ENCODE measurements around the gene RBBP6.

RBBP6 gene

DNA sequence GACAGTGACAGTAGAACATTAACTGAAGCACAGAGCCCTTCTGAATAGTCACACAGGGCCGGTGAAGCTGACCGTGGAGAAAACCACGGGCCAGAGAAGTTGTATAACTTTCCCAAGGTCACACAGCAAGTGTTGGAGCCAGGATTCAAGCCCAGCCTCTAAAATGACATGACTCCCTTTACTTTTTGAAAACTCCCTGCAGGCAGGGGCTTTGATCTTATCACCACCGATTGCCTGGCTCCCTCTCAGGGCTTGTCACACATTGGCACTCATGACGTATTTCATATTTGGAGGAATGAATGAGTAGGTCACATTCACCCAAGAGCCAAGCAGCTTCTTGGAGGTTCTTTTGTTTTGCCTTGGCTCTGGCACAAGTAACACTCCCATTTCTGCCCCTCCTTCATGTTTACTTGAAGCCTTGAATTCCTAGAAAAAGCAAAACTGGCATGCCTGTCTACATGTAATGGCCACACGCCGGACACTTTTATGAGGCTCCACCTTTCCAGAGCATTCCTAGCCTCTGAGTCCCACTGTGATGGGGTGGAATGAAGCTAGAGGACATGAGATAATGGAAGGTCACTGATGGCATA, 13.3 kb upstream of the RBBP6 start:
- no peak for DNase-seq

DNA sequence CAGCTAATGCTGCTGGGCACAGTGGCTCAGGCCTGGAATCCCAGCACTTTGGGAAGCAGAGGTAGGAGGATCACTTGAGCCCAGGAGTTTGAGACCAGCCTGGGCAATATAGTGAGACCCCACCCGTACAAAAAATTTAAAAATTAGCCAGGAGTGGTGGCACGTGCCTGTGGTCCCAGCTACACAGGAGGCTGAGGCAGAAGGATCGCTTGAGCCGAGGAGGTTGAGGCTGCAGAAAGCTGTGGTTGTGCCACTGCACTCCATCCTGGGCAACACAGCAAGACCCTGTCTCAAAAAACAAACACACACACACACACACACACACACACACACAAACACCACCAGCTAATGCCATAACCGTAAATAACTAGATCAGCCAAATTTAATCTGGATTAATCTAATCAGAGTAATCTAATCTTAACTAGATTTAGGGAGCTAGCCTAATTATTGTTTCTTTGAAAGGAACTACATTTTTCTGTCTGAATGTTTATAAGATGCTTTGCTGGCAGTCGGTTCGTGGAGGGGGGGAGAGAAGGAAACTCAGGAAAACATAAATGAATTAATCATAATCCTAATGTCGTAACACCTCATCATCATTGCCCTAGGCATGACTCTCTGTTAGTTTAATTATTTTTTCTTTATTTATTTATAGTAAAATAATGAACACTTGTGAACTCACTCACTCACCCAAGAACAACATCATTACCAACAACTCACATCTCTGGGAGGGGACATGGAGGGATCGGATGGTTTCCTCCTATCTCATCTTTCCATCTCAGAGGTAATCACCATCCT, 12.5 kb upstream of the RBBP6 start:
- DNase-seq: no peak

DNA sequence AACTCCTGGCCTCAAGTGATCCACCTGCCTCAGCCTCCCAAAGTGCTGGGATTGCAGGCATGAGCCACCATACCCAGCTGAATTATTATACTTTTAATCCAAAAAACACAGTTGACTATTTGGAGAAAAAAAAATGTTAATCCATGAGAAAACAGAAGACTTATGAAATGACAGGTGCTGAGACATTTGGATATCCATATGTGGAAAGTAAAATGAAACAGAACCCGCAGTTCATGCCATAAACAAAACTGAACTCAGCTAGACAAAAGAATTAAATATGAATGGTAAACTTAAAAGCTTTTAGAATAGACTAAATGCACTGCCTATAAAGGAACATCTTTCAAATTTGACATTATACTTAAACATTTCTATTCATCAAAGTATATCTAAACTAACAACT, 8.2 kb upstream of the RBBP6 start:
- DNase-seq: no peak

DNA sequence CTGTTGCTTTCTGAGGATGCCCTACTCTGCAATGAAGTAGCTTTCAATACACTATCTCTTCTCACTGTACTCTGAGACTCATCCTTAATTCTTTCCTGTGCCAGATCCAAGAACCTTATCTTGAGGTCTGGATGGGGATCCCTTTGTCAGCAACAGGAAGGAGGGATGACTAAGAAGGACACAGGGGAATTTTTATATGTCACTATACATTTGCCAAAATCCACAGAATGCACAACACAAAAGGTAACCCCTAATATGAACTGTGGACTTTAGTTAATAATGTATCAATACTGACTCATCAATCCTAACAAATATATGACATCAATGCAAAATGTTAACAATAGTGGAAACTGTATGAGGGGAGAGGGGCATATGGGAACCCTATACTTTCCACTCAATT, 4.7 kb upstream of the RBBP6 start:
- no peak for DNase-seq

DNA sequence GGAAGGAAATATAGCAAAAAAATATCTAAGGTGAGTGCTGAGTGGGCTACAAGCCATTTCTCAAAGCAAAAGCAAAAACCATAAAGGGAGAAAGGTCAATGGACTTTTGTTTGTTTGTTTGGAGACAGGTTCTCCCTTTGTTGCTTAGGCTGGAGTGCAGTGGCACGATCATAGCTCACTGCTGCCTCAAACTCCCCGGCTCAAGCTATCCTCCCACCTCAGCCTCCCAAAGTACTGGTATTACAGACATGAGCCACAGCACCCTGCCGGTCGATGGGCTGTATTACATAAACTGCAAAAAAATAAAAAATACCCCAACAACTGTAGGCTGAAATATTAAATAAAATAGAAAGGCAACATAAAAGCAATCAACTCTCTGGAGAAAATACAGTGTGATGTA, 3.5 kb upstream of the RBBP6 start:
- no peak for DNase-seq

DNA sequence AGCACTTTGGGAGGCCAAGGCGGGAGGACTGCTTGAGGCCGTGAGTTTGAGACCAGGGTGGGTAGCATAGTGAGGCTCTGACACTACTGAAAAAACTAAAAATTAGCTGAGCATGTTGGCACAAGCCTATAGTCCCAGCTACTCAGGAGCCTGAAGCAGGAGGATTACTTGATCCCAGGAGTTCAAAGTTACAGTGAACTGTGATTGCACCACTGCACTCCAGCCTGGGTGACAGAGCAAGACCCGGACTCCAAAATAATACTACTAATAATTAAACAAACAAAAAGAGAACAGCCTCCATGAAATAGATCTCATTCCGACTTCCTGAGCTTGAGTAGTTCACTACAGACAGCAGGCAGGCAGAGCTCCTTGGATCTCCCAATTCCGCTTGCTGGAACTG, 2.7 kb upstream of the RBBP6 start:
- DNase-seq: no peak

DNA sequence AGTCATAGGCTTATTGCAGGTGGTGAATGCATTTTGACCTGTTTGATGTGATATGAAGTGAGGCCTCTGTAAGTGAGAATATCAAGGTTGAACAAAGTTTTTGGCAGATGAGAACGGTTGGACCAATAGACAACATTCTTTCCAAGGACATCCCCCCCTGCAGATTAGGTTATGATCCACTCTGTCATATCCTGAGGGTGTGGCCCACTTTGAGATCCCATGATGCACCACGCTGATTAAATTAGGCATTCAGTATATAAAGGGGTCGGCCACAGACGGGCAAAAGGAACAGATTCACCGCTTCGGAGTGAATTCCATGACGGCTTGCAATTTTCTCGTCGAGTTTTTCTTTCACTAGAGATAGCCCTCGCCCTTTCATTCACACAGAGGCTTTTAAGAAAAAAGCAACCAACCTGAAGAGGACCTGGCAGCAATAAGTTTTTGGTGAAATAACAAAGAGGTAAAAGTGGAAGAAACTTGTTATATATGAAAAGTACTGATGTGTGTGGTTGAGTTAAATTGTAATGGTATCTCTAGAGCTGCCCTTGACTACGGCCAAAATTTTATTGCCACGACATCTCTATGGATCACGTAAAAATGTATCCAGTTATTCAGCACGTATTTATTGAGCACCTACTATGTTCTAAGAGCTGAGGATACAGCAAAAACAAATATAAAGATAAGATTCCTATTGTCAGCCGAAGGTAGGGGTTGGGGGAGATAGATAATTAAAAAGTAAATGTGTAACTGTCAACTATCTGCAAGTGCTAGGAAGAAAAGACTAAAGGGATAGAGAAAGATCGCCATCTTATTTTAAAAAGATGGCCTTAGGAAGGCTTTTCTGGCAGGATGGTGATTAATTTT, 1.7 kb upstream of the RBBP6 start:
- DNase-seq: no peak

DNA sequence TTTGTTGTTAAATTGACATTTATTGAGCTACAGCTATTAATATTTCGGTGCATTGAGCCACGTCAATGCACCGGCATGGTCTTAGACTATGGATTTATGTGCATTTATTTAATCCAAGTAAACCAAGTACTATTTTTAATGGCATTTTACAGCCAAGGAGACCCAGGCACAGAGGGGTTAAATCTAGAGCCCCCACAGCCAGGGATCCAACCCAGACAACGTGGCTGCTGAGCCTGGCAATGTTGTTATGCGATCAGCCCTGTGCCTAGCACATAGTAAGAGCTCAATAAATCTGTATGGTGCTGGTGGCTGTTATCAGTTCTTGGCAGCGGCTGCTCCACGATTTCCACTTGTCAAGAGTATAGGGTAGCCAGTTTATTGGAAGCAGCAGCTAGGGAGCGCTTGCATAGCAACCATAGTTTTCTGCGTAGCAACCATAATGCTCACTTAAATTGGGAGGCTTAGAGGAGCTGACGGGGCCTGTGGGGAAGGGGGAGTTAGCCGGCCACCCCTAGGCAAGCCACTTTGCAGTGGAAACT, 541 bp upstream of the RBBP6 start:
- peak; percentile 56 for DNase-seq

DNA sequence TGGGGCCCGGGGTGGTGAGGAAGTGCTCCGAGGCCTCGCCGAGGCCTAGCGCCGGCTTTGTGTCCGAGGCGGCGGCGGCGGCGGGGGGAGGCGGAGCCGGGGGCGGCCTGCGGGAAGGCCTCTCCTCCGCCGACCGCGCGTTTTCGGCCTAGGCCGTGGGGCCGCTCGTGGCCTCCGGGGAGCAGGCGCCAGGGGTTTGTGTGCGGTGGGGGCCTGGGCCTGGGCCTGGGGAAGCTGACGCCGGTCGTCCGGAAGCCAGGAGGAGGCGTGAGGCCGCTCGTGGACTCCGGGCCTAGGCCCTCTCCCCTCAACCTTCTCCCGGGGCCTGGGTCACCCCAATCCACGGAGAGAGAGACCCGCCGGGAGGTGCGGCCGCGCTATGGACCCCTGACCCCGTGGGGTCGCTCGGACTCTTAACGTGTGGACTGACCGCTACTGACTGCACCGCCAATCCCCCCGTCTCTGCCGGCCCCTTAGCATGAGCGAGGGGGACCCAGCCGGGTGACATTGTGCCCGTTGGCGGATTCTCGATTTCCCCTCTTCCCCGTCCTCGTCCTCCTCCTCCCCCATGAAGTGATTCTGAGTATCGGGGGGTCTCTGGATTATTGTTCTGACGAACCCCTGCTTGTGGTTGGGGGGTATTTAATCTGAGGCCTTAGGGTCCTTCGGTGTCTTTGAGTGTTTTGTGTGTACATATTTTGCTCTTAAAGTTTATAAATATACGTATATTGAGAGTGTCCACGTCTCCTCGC, 660 bp downstream of the RBBP6 start:
- no peak for DNase-seq

DNA sequence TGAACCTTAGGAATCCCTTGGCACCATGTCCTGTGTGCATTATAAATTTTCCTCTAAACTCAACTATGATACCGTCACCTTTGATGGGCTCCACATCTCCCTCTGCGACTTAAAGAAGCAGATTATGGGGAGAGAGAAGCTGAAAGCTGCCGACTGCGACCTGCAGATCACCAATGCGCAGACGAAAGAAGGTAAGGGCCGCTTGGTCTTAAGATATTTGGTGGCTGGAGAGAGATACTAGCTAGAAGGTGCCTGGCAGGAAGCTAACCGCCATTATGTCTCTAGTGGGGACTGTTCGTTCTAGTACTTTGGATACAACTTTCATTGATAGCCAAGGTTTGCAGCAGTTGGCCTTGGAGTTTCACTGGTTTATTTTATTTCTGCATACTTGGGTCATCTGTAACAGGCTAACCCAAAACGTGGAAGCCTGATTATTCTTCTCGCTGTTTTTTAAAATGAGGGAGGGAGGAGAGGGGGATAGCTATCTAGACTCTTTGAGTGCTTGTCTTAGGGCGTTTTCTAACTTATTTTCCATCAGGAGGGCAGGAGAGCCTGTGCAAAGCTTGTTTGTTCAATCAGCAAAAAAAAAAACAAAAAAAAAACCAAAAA, 1.3 kb downstream of the RBBP6 start:
- DNase-seq: no peak

DNA sequence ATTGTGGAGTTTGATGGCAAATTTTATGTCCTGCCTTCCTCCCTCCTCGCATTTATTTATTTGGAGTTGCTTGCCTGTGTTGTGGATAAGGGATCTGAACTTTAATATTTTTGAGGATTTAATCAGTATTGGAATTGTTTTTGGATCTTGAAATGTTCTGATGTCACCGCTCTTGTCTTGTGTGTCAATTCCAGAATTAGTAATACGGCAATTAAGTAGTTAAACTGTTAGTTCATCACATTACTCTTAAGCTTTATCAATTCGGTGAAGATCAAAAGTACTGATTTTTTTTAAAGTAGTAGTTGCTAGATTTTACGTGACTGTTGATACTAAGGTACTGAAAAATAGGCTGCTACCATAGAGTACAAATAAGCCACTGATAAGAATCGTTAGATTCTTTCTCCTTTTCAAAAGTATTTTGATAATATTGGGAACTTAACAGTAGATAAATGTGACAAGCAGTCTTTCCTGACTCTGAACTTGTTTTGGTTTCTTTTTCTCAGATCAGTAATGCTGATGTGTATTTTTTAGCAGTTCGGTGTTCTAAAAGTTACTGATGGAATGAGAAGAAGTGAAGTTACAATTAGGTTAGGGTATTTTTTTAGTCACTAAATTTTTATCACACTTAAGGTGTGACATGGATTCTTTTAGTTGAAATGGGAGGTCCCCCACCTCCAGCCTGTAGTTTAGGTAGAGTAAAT, 2.0 kb downstream of the RBBP6 start:
- DNase-seq: no peak

DNA sequence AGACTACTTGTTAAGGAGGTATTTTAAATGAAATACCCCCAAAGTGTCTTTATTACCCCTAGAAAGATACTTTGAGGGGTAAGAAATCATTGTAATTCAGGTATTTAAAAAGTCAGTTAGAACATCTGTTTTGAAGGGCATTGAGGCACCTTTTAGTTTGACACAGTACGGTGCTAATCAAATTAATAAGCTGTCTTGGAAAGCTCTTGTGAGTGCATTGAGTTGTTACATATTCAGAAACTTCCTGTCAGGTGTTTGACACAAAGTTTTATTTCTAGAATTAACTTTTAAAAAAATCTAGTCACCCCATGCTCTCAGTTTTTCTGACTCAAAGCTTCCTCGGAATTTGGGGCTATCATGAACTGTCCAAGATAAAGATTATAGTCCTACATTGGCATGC, 4.6 kb downstream of the RBBP6 start:
- no peak for DNase-seq

DNA sequence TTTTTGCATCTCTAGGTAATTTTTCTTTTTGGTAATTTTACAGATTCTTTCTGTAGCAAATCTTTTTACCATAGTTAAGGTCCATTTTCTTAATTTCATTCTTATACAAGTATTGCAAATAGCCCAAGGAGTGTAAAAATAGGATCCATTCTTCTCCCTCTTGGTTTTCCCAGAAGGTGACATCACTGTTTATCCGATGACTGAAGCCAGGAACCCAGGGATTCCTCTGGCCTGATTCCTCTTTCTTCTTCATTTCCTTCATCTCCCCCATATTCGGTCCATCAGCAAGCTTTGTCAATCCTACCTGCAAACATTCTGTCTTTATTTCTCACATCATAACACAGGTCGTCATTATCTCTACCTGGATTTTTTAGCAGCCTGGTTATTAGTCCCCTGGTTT, 5.3 kb downstream of the RBBP6 start:
- DNase-seq: no peak

DNA sequence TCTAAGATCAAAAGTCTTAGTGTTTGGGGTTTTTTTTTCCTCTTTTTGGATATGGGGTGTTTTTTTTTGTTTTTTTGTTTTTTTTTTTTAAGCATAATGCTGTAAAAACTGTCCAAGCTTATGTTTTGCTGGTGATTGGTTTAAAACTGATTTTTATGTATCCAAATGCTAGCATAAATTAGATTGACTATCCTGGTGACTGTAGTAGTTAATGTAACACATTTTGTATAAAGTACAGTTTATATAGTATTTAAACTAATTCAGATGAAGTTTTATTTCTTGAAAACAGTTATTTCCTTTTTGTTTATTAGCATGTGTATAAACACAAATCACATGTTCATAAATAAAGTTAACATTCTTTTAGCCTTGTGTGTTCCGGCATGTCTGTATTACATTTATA, 10.9 kb downstream of the RBBP6 start:
- no peak for DNase-seq

DNA sequence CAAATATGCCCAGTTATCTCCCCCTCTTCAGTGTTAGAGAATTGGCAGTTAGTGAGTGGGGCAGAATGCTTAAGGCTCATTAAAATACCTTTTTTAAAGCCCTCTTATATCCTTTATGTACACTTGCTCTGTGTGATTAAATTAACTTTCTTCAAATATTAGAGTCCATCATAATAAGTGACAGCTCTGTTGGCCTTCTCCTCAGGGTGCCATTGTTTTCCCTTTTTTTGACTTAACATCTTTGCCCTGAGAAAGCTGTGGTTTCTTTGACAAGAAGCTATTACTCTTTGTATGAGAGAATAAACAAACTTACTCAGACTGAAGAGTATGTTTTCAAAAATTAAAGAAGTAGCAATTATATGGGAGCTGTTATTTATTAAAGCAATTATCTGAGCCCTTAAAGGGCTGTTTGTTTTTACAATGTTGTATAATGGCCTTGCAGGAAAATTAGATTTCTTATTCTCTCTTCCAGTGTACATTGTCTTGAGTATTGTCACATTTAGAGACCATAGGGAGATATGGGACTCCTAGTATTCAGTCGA, 13.4 kb downstream of the RBBP6 start:
- DNase-seq: no peak

DNA sequence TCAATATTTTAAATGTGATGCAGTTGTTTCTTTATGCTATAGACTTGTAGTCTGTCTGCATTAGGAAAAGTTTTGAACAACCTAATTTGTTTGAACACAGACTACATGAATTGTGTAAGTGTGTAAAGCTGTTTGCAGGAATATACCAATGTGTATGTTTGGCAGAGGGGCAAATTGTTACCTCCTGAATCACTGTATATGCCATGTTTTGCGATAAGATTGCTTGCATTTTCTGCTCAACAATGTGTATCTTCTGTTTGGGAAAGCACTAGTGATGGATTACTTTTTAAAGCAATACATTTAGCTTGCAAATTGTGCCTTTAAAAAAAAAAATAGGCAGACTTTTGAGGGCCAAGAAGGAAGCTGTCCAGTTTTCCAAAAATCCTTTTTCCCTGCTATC, 14.6 kb downstream of the RBBP6 start:
- DNase-seq: no peak

DNA sequence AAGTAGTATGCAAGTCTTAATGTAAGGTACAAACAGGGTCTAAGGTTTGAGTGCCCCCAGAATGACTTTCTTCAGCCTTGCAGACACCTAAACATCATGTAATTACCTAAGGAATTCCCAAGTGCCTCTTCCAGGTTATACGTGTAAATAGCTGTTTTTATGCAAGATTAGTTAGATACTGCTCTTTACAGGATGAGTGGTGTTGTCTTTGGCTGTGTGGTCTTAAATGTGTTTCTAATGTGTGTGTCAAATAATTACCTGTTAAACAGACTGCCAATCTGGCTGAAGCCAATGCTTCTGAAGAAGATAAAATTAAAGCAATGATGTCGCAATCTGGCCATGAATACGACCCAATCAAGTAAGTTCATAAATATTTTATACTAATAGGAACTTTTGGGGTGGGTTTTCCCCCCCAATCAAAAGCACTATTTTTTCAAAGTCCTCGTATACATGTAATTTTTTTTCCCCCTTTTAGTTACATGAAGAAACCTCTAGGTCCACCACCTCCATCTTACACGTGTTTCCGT, 16.0 kb downstream of the RBBP6 start:
- no peak for DNase-seq

DNA sequence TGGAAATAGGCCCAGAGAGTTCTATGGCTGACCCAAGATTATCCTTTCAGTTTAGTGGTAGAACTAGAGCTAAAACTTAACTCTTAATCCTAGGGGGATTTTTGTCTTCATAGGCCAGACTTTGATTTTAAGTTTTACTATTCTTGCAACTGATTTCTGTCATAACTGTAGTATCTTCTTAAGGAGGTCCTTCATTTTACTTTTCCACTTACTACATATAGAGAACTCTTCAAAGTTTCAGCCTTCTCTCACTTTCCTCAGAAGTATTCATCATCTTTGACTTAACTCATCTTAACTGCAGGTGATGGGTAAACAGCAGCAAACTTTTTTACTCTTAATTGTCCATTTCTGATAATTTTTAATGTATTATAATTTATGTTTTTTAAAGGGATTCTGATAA, 23.4 kb downstream of the RBBP6 start:
- DNase-seq: no peak

DNA sequence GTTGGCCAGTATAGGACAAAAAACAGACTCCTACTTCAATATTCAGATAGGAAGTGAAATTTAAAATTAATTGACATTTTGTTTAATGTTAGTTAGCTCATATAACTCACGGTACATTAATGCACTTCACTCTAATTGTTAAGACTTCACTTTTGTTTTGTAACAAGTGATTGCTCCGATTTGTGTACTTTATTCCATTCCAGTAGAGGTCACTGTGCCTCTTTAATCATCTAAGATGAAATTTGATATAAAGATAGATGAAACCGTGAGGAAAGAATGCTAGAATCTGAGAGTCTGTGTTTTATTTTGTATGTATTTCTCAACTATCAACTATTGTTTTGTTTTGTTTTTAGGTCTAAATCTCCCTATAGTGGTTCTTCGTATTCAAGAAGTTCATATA, 29.0 kb downstream of the RBBP6 start:
- DNase-seq: no peak

DNA sequence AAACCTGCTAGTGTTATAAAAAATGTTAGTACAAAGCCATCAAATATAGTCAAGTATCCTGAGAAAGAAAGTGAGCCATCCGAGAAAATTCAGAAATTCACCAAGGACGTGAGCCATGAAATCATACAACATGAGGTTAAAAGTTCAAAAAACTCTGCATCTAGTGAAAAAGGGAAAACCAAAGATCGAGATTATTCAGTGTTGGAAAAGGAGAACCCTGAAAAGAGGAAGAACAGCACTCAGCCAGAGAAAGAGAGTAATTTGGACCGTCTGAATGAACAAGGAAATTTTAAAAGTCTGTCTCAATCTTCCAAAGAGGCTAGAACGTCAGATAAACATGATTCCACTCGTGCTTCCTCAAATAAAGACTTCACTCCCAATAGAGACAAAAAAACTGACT, 31.7 kb downstream of the RBBP6 start:
- no peak for DNase-seq

DNA sequence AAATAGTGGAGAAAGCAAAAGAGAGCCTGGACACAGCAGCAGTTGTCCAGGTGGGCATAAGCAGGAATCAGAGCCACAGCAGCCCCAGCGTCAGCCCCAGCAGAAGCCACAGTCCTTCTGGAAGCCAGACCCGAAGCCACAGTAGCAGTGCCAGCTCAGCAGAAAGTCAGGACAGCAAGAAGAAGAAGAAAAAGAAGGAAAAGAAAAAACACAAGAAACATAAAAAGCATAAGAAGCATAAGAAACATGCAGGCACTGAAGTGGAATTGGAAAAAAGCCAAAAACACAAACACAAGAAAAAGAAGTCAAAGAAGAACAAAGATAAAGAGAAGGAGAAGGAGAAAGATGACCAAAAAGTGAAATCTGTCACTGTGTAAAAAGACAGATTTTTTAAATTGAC, 32.7 kb downstream of the RBBP6 start:
- DNase-seq: no peak
